Measurements from ENCODE around the gene GTF3C1. TPM values are rescaled to one million over a fixed set of nuclear protein-coding genes. Genes with fewer than 3 reads are reported as not detected.
"Not testable (repeated sequence)": the region's sequence is repeated elsewhere in the genome, so short reads cannot be mapped to it uniquely, and the experiment has no call there.

Gene GTF3C1
- total and polyA plus RNA-seq, 2 experiments from 2014 or later: 82.9 to 162 TPM

- no peak for TF ChIP-seq CTCF (IDR thresholded peaks at IDR 0.05; ENCODE audit: low read depth, low read length)
- H3K4me1 ChIP-seq (ENCODE audit: low read depth): no peaks in the 10 kb centered on the region
- H3K27ac ChIP-seq: no peak overlapping the region
- H3K27me3 ChIP-seq: no peaks in the 10 kb centered on the region
- H3K4me3 ChIP-seq: no peak overlapping the region
- DNase-seq (ENCODE audit: low read depth in 1 of 2, low spot score in 1 of 2): no peak
- H3K36me3 ChIP-seq: peaks cover 16% of the 10 kb centered on the region
- H3K9me3 ChIP-seq (ENCODE audit: low read depth): no peaks in the 10 kb centered on the region
Observed at GRCh38 chr16:27458258-27458657, 91.5 kb downstream of the GTF3C1 start.

- H3K4me1 ChIP-seq (ENCODE audit: low read depth); DNase-seq (ENCODE audit: low read depth in 1 of 2, low spot score in 1 of 2); H3K9me3 ChIP-seq (ENCODE audit: low read depth); H3K27ac ChIP-seq; H3K27me3 ChIP-seq; H3K4me3 ChIP-seq: not testable (repeated sequence)
- H3K36me3 ChIP-seq: peaks cover 13% of the 10 kb centered on the region
Observed at GRCh38 chr16:27457605-27457900, 92.2 kb downstream of the GTF3C1 start.

- Histone ChIP-seq H3K27me3 (no peaks in the 10 kb centered on the region), H3K4me3 (no peak overlapping the region), H3K4me1 (ENCODE audit: low read depth) (no peaks in the 10 kb centered on the region), H3K9me3 (ENCODE audit: low read depth) (no peaks in the 10 kb centered on the region), H3K36me3 (peaks cover 3% of the 10 kb centered on the region), H3K27ac (no peak overlapping the region)
- DNase-seq (ENCODE audit: low read depth in 1 of 2, low spot score in 1 of 2): peak in 1 of 2 donors; percentile 54
- TF ChIP-seq CTCF (IDR thresholded peaks at IDR 0.05; ENCODE audit: low read depth, low read length): no peak
Observed at GRCh38 chr16:27455700-27456099, 94.0 kb downstream of the GTF3C1 start.

- H3K4me1 ChIP-seq (ENCODE audit: low read depth): no peaks in the 10 kb centered on the region
Observed at GRCh38 chr16:27453494-27453825, 96.3 kb downstream of the GTF3C1 start.

GRCh38 chr16:27452569-27453493, 96.9 kb downstream of the GTF3C1 start:
- H3K27ac ChIP-seq: no peak overlapping the region
- H3K4me3 ChIP-seq: no peak overlapping the region
- H3K4me1 ChIP-seq (ENCODE audit: low read depth): no peaks in the 10 kb centered on the region
- no peaks in the 10 kb centered on the region for H3K27me3 ChIP-seq
- no peaks in the 10 kb centered on the region for H3K9me3 ChIP-seq (ENCODE audit: low read depth)
- TF ChIP-seq CTCF (IDR thresholded peaks at IDR 0.05; ENCODE audit: low read depth, low read length): no peak
- H3K36me3 ChIP-seq: no peaks in the 10 kb centered on the region
- DNase-seq (ENCODE audit: low read depth in 1 of 2, low spot score in 1 of 2): no peak

More at GRCh38 chr16:27453494-27453825, 96.3 kb downstream of the GTF3C1 start:
- no peak overlapping the region for H3K4me3 ChIP-seq
- DNase-seq (ENCODE audit: low read depth in 1 of 2, low spot score in 1 of 2): no peak
- no peak for TF ChIP-seq CTCF (IDR thresholded peaks at IDR 0.05; ENCODE audit: low read depth, low read length)
- no peak overlapping the region for H3K27ac ChIP-seq
- H3K36me3 ChIP-seq: no peaks in the 10 kb centered on the region
- H3K27me3 ChIP-seq: no peaks in the 10 kb centered on the region
- H3K9me3 ChIP-seq (ENCODE audit: low read depth): no peaks in the 10 kb centered on the region

GRCh38 chr16:27450196-27450549, 99.5 kb downstream of the GTF3C1 start:
- Histone ChIP-seq H3K4me1 (ENCODE audit: low read depth) (no peaks in the 10 kb centered on the region), H3K27me3 (no peaks in the 10 kb centered on the region), H3K9me3 (ENCODE audit: low read depth) (no peaks in the 10 kb centered on the region), H3K4me3 (no peak overlapping the region), H3K27ac (no peak overlapping the region), H3K36me3 (no peaks in the 10 kb centered on the region)
- no peak for DNase-seq (ENCODE audit: low read depth in 1 of 2, low spot score in 1 of 2)
- no peak for TF ChIP-seq CTCF (IDR thresholded peaks at IDR 0.05; ENCODE audit: low read depth, low read length)

Data from cardiac muscle cell (in vitro differentiated cells and primary cell).